Fibroblast of gingiva (primary cell): ENCODE measurements around the gene MEOX1.
A peak's percentile ranks its signal among the peaks of the same experiment; 100 is the strongest.

Source experiments
- DNase-seq: peaks from one replicate; pipeline ENCODE4 v3.0.0-alpha.2; 2011; ENCODE audit warnings: low read depth

The MEOX1 gene

DNA sequence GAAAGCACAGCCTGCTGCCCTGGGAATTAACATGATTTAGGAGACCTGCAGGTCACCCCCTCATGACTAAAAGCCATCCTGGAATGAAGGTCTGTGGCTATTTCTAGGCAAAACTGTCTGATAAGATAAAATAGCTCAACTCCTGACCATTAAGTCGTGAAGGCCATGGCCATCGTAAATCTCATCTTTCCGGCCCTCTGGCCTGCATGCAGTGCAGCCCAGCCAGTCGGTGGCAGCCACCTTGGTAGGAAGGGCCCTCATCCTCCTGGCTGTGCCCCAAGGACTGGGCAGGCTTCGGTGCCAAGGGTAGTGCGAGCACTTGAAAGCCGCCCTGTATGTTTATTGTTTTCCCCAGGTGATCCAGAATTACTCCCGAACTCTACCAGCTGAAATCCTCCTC lies 18.2 kb upstream of the MEOX1 start:
- no peak for DNase-seq

DNA sequence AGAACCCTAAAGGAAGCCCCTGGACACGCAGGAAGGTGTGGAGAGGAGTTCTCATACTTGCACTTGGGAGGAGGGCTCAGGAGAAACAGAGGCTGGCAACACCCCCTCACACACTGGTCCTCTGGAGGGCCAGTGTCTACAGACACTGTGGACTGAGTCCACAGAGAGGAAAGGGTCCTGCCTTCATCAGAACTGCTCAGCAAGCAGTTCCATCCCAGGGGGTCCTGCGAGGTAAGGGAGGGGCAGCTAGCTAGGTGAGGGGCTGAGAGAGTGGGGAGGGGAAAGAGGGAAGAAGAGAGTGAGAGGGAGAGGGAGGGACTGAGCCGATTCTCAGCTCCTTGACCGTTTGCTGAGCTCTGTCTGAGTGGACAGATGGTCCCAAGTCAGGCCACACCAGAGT lies 17.7 kb upstream of the MEOX1 start:
- DNase-seq = no peak

DNA sequence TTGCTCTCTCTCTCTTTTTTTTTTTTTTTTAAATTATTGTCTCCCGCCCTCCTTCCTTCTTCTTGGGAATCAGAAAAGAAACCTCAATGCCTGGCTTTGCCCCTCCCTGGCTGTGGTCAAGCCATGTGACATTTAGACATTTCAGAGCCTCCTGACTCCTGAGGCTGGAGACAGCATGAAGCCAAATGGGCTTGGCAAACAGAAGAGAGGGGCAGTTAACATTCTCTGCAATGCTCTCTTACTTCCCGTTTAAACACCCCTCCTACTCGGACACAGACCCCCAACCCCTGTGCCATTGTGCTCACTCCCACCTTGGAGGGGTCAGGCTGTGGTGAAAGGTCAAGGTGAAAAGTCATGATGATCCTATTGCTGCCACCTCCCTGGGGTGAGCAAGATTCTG lies 14.7 kb upstream of the MEOX1 start:
- no peak for DNase-seq

GRCh38 chr17:43674394-43674793 lies 12.7 kb upstream of the MEOX1 start:
- DNase-seq = no peak

- DNase-seq = peak; percentile 36
Observed at GRCh38 chr17:43673516-43674323, 12.0 kb upstream of the MEOX1 start.

GRCh38 chr17:43671755-43672519 lies 10.2 kb upstream of the MEOX1 start:
- no peak for DNase-seq

DNA sequence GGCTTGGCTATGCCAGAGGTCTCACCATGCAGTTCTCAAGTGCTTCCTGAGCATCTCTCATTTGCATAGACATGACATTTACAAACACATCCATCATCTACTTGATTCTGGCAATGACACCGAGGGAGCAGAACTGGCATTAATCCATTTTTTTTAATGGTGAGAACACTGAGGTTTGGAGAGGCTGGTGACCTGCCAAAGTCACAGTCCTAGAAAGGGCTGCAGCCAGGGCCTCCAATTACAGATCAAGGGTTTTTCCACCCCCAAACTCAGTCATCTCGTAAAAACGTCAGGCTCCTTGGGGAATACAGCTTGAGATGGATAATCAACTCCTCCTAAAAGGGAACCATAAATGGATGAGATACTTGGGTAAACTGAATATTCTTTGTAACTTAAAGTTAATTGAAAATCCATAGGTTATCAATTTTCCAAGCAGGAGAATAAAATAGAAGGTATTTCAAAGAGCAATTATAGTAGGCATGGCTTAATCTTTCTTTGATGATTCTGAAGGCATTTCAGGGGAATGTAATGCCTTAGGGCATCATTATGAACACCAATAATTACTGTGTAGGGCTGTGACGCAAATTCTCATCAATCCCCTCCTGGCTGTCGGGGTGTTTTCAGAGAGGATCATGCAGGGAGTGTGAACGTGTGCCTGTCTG lies 9.4 kb upstream of the MEOX1 start:
- peak; percentile 20 for DNase-seq

GRCh38 chr17:43670645-43671030 lies 8.9 kb upstream of the MEOX1 start:
- no peak for DNase-seq

- no peak for DNase-seq
Observed at GRCh38 chr17:43669971-43670644, 8.4 kb upstream of the MEOX1 start.

DNA sequence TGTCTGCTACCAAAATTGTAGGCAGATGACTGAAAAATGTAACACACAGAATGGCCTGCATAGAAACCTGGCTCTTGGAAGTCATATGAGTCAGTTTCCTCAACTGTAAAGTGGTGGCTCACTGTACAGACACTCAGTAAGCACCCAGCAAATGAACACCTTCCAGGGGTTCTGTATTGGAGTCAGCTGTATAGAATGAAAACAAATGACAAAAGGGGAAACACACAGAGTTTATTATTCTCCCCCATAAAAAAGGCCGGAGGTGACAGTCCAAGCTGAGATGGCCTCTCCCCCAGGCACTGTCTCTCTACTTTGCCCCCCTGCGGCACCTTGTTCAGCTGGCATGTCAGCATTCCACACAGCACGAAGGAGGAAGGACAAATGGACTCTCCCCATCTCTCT lies 6.2 kb upstream of the MEOX1 start:
- no peak for DNase-seq

DNA sequence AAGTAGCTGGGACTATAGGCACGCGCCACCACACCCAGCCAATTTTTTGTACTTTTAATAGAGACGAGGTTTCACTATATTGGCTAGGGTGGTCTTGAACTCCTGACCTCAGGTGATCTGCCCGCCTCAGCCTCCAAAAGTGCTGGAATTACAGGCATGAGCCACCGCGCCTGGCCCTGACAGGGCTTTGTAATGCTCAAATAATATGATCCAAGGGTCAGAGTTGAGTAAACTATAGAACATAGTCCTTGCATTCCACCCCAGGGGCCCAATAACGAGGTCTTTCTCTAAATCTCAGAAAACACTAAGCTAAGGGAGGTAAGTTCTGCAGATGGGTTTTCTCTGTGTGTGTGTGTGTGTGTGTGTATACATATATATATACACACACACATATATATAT lies 5.8 kb upstream of the MEOX1 start:
- no peak for DNase-seq

GRCh38 chr17:43665937-43666236 lies 4.2 kb upstream of the MEOX1 start:
- DNase-seq = no peak

DNA sequence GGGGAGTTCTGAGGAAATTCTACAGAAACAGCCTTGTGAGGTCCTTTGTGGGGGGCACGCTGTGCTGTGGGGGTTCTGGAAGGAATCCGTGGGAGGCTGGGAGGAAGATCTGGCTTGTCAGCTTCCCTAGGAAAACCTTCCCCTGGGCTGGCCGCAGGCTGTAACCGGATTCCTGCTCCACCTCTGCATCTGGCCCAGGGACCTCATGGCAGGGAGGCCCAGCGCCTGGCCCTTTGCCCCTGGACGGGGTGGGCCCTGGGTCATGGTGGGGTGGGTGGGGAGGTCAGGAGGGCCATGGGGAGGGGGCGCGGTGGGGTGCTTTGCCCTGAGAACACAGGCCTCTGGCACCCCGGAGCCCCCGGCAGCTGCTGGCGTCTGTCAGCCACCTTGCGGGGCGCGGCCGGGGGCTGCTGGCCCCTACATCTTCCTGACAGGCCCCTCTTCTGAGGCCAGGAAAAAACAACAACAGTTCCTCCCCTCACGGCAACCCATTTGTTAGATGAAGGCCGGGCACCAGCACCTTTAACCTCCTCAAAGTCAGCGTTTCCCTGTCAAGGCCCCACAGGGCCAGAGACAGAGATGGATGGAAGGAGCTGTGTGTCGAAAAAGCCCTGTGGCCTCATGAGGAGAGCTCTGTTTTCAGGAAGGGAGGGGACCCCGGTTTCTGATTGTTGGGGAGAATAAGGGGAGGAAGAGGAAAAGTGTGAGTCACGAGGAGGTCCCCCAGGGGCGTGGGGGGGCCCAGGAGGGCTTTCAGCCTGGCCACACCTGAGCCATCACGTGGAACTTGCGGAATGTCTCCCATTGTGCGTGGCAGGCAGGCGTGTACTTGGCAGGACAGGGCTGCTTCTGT lies 3.6 kb upstream of the MEOX1 start:
- no peak for DNase-seq

DNA sequence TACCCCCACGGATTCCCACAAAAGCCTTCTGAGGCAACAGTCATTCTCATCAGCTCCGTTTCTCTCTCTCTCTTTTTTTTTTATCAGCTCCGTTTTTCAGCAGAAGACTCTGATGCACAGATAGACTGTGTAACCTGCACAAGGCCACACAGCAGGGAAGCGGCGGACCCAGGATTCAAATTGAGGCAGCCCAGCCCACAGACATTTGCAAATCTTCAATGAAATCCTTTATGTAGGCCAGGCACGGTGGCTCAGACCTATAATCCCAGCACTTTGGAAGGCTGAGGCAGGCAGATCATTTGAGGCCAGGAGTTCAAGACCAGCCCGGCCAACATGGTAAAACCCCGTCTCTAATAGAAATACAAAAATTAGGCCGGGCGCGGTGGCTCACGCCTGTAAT lies 2.4 kb upstream of the MEOX1 start:
- no peak for DNase-seq

DNA sequence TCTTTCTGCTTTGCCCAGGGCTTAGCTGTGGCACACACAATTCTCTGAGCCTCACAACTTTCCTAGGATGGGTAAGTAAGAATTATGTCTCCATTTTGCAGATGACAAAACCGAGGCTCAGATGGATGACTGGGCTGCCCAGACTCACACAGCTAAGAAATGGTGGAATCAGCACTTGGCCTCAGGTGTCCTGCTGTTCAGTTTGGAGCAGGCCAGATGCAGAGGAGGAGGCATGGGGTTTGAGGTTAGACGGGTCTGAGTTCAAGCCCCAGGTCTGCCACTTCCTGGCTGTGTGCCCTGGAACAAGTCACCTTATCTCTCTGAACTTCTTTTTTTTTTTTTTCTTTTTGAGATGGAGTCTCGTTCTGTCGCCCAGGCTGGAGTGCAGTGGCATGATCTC lies 1.7 kb upstream of the MEOX1 start:
- no peak for DNase-seq

- no peak for DNase-seq
Observed at GRCh38 chr17:43662413-43663141, 855 bp upstream of the MEOX1 start.

DNA sequence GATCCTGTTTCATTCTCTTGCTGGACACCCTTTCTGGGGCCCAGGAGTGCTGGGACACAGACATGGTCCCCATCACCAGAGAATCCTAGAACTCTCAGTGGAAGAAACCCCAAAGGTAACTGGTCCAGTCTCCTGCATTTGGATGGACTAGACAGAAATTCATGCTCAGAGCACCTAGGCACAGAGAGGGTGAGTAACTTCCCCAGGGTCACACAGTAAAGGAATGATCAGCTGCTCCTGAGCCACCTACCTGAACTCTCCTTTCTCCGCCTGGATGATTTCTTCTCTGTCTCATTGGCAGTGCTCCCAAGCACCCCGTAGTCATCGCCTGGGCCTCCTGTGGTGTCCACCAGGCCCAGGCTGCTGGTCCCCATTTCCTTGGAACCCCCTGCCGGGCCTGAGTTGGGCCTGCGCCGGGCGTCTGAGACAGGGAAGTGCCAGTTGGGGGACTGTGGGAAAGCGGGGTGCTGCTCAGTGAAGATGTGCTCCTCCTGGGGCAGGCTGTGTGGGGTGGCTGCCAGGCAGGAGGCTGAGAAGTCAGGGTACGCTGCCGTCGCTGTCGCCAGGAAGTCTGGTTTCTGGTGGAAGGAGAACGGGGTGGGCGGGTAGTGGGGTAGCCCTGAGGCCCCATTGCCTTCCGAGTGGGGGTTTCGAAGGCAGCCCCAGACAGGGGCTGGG lies 767 bp downstream of the MEOX1 start:
- DNase-seq = no peak

DNA sequence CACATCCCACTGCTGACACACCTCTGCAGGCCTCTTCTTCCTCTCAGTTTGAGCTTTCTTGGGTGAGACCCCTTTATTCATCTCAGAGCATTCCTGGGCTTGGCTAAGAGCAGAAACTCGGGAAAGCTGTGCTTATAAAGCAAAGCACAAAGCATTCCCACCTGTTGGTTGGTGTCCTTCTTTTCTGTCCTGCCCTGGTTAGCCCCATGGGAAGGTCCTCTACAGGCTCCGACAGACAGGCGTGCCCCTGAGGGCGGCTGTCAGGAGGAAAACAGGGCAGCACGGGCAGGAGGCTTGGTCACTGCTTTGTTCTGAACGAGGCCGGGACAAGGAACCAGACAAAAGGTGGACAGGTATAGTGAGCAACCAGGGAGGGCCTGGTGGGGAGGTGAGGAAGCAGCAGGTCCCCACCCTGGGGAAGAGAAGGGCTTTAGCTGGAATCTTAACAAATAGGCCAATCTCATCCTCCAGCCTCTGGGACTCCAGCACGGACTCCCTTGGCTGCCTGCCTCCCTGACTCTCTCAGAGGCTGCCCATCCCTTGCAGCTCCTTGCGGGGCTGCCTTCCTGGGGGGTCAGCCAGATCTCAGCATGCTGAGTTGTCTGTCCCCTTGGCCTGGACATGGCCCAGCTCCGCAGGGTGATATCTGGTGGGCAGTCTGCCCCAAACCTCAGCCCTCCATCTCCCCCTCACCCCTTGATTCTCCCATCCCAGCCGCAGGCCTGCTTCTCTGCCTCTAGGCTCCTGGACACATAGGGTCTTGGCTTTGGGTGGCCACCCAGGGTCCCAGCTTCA lies 1.7 kb downstream of the MEOX1 start:
- DNase-seq = no peak

- no peak for DNase-seq
Observed at GRCh38 chr17:43658900-43659299, 2.8 kb downstream of the MEOX1 start.
